Eye (tissue), 1 donor: Measurements from ENCODE around the gene FAT2.

ENCODE experiments used
- DNase-seq: peaks from one replicate; pipeline ENCODE4 v3.0.0-alpha.2; 2015

FAT2 gene

DNA sequence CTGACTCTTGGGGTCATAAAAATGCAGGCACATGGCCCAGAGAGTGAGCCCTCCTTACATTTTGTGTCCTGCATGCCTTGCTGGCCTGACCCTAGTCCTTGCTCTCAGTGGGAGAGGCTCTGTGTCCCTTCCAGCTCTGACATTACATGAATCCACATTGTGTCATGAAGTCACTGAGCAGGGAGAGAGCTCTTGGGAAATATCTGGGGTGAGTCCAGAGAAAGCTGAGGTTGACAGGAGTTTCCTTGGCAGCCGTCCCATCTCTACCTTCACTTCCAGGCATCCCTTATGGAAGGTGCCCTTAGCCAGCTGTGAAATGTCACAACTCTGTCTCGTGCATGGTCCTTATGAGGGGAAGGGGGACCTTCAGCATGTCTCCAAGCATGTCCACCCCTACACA lies 41.0 kb downstream of the FAT2 start:
- DNase-seq = no peak

DNA sequence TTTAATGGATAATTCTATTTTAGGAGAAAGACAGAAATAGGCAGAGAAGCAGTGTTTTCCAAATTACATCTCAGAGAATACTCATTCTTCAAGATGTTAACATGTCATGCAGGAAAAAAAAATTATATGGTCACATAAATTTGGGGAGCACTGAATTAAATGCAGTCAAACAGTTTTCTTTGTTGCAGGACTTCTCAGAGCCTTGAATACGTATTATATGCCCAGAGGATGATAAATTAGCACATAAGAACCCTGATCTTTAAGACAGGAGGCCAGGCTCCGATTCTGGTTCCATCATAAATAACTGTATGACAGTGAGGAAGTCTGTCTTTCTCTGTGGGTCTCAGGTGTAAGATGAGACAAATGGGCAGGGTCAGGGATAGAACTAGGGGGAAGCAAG lies 41.4 kb downstream of the FAT2 start:
- DNase-seq = no peak

DNA sequence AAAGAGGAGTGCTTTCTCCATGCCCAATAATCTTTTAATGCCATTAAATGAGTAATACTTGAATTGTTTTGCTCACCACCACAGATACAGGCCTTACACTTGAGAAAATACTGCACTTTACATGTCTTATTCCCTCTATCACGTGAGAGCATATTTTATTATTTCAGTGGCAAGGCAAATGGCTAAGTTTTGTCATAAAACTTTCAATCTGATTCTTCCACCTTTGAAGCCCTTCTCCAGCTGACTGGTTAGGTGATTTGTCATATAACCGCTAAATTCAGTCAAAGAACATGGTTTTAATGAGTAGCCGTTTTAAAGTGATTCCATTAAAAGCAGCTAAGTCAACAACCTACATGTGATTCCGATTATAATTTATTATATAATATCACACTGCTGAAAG lies 43.8 kb downstream of the FAT2 start:
- DNase-seq = no peak

DNA sequence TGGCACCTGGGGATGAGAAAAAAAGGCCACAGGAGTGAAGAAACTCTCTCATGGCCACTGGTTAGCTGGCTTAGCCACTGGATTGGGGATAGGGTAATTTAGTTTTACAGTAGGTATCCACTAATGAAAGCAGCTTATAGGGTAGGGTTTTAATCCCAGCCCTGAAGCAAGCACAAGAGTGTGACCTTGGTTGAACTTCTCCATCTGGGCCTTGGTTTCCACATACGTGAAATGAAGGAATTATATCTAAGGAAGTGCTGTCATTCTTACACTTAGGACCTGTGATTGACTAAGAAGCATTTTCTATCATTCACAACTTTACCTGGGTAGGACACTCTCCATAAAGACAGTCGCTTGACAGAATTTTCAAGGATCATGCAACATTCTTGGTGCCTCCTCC lies 49.6 kb downstream of the FAT2 start:
- DNase-seq = no peak
